HL-60 (cell line): ENCODE results near the gene DPEP2.

ENCODE experiments used
- DNase-seq, 2 experiments: peaks; one replicate each; pipeline ENCODE4 v3.0.0-alpha.2; 2010 to 2020; ENCODE audit warnings: low read depth in 1 of 2, low spot score in 1 of 2
- H3K27ac ChIP-seq: fragments of 250-450 bp; sonication (Bioruptor Pico); replicated peaks from 2 replicates; pipeline ENCODE4 v1.5.1; 2020; ENCODE audit warnings: mild to moderate bottlenecking, moderate library complexity
- H3K27me3 ChIP-seq: fragments of 250-450 bp; sonication (Bioruptor Pico); 2 replicates; pipeline ENCODE4 v1.5.1; 2021; ENCODE audit warnings: mild to moderate bottlenecking, moderate library complexity; ENCODE audit not compliant: insufficient read depth, poor library complexity, severe bottlenecking
- H3K4me3 ChIP-seq: replicated peaks from 2 replicates; pipeline ENCODE4 v1.5.1; 2011; ENCODE audit warnings: mild to moderate bottlenecking, control low read depth, low read length; ENCODE audit not compliant: insufficient read depth
- CTCF ChIP-seq: IDR thresholded peaks from one replicate; pipeline ENCODE4 v1.5.1; 2011; ENCODE audit warnings: low read length, control low read depth, inconsistent platforms; ENCODE audit not compliant: insufficient read depth
- GABPA ChIP-seq: IDR thresholded peaks from 2 replicates; pipeline ENCODE4 v1.6.1; 2012; ENCODE audit warnings: low read depth
- POLR2AphosphoS5 ChIP-seq: IDR thresholded peaks from 2 replicates; pipeline ENCODE4 v1.6.1; 2012; ENCODE audit warnings: low read depth
- SPI1 ChIP-seq: IDR thresholded peaks from 2 replicates; pipeline ENCODE4 v1.6.1; 2012; ENCODE audit warnings: low read depth, mild to moderate bottlenecking, borderline replicate concordance
- TF ChIP-seq, protein P1 (sequence below): IDR thresholded peaks from 2 replicates; pipeline ENCODE4 v1.6.1; 2012; ENCODE audit warnings: low read depth; ENCODE audit not compliant: insufficient replicate concordance

DPEP2 gene

DNA sequence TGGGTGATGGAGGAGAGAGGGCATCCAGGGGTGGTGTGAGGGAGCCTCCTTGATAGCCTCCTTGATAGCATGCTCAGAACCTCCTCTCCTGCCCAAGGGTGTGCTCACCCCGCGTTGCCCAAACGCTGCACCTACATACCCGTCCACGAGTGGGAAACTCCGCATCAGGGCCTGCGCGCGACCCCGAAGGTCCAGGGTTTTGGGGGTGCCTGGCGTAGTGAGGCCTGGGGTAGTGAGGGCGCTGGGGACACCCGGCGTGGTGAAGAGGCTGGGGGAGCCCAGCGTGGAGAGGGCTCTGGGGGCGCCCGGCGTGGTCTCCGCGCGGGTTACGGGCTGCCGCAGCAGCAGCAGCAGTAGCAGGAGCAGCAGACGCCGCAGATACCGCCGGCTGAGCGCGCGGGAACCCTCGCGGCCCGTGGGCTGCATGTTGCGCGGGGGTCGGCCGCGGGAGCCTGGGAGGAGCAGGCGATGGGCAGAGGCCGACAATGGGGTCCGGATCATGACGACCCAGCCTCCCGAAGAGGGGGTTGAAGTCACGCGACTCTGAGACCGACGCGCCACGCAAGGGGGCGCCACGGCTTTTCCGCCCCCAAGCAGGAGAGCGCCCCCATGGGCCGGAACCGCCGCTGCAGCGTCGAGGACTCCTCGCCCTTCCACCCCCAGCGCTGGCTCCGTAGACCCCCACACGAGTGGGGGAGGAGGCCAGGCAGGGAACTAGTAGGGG, 19.2 kb downstream of the DPEP2 start, which contains the start of gene DPEP3:
TSS of gene DPEP3 (minus strand) at position 545 of the 724 bp plus-strand sequence. CDS start at position 426, 119 bp downstream.
- Histone ChIP-seq H3K4me3 (no peak within 1 kb of the TSS), H3K27me3 (no peaks in the 10 kb centered on the region), H3K27ac (no peak within 1 kb of the TSS)
- TF ChIP-seq CTCF (no peak), POLR2AphosphoS5 (no peak), GABPA (no peak)
- TF ChIP-seq, protein P1, sequence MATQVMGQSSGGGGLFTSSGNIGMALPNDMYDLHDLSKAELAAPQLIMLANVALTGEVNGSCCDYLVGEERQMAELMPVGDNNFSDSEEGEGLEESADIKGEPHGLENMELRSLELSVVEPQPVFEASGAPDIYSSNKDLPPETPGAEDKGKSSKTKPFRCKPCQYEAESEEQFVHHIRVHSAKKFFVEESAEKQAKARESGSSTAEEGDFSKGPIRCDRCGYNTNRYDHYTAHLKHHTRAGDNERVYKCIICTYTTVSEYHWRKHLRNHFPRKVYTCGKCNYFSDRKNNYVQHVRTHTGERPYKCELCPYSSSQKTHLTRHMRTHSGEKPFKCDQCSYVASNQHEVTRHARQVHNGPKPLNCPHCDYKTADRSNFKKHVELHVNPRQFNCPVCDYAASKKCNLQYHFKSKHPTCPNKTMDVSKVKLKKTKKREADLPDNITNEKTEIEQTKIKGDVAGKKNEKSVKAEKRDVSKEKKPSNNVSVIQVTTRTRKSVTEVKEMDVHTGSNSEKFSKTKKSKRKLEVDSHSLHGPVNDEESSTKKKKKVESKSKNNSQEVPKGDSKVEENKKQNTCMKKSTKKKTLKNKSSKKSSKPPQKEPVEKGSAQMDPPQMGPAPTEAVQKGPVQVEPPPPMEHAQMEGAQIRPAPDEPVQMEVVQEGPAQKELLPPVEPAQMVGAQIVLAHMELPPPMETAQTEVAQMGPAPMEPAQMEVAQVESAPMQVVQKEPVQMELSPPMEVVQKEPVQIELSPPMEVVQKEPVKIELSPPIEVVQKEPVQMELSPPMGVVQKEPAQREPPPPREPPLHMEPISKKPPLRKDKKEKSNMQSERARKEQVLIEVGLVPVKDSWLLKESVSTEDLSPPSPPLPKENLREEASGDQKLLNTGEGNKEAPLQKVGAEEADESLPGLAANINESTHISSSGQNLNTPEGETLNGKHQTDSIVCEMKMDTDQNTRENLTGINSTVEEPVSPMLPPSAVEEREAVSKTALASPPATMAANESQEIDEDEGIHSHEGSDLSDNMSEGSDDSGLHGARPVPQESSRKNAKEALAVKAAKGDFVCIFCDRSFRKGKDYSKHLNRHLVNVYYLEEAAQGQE, result no peak
- DNase-seq, result no peak

- H3K27ac ChIP-seq, result no peak overlapping the region
- no peaks in the 10 kb centered on the region for H3K27me3 ChIP-seq
- H3K4me3 ChIP-seq, result no peak overlapping the region
- TF ChIP-seq SPI1 (no peak), CTCF (no peak), POLR2AphosphoS5 (no peak), GABPA (no peak)
- TF ChIP-seq, protein P1, result no peak
- DNase-seq, result no peak
These were observed 21.6 kb downstream of the DPEP2 start for GRCh38 chr16:67977469-67978227.

DNA sequence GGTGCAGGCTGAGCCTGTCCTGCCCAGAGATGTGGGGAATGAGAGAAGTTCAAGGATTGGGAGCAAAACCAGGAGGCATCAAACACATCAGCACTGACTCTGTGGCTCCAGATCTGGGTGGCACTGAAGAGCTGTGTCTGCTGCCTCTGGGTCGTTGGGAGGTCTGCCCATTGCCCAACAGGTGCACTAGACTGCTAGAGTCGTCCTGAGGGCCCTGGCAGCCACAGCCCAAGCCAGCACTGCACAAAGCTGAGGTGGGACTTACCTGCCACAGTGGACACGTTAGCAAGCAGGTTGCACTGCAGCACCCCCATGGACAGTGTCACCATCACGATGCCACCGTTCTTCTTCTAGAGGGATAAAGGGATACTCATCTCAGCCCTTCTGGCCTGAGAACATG, 22.3 kb downstream of the DPEP2 start:
- H3K4me3 ChIP-seq, result no peak overlapping the region
- DNase-seq, result no peak
- H3K27me3 ChIP-seq, result no peaks in the 10 kb centered on the region
- no peak overlapping the region for H3K27ac ChIP-seq
- TF ChIP-seq SPI1, result no peak
- TF ChIP-seq, protein P1, result no peak
- no peak for TF ChIP-seq CTCF
- no peak for TF ChIP-seq GABPA
- TF ChIP-seq POLR2AphosphoS5, result no peak
